CD4-positive, alpha-beta T cell treated with Interleukin-2 at 100 ng/mL for 4 hours (primary cell): Measurements from ENCODE around the gene RAPGEF2.

ENCODE experiments used
- DNase-seq: peaks from one replicate; pipeline ENCODE4 v3.0.0-alpha.2; 2020; ENCODE audit warnings: low spot score

RAPGEF2 gene

DNA sequence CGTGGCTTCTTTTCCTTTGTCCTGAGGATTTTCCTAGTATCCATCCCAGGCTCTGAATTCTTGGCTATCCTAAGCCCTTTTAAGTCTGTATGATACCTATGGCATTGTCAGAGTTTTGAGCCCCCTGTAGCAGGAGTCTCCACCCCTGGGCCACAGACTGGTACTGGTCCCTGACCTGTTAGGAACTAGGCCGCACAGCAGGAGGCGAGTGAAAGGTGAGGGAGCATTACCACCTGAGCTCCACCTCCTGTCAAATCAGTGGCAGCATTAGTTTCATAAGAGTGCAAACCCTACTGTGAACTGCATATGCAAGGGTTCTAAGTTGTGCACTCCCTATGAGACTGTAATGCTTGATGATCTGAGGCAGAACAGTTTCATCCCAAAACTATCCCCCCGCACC lies 216.1 kb downstream of the RAPGEF2 start:
- DNase-seq: no peak

DNA sequence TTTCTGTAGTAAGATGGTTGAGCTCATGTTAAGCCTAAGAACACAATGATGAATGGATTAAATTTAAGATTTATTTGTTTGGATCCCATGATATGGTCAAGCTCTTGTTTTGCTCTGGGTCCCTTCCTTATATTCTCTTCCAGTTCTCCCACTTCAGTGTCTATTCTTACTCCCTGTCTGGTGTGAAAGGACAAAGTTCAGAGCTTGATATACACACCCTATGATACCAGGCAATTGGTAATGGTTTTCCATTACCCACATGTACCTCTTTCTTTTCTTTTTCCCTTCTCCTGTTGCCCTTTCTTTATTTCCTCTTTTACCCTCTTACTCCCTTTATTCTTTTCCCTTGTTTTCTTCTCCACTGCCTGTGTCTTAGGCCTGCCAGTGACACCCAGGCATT lies 223.6 kb downstream of the RAPGEF2 start:
- no peak for DNase-seq

DNA sequence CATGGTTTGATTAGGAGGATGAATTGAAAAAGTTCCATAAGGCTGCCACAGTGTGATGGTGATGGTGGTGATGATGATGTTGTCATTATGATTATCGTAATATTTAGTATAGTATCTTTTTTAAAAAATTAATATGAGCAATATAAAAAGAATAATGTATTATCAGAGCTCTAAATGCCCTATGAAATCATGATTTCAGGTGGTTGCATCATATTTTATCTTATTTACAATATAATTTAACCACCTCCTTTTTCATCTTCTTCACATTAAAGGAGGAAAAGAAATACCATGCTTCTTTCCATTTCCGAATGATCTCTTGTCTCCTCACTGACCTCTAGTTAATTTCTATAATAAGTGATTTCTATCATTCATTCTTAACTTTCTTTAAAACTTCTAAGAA lies 225.9 kb downstream of the RAPGEF2 start:
- no peak for DNase-seq

DNA sequence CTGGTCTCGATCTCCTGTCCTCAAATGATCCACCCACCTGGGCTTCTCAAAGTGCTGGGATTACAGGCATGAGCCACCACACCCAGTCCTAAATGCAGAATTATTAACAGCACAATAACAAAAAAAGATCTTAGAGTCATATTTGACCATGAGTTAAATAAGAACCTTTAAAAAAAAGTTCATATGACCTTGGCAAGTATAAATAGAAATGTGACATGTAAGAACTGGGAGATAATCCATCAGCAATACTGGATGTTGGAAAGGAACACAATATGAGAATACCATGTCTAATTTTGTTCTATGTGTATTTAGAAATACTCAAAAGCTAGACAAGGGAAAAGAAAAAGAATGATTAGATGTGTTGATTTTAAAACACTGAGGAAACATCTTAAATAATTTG lies 231.6 kb downstream of the RAPGEF2 start:
- no peak for DNase-seq

DNA sequence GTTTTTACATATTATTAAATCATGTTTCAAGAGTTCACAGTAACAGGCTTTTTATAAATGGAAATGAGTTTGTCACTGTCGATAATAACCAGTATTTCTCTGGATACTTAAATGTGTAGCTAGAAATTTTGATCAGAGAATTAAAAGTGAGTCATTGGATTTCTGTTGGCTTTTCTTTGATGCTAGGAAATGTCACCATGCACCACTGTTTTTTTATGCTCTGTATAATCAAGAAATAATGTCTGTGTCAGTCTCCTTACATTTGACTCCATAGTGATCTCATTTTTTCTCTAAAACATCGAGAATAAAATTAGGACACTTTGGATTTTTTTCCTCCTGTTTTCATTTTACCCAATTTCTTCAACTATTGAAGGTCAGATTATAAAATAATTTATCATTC lies 234.2 kb downstream of the RAPGEF2 start:
- no peak for DNase-seq

DNA sequence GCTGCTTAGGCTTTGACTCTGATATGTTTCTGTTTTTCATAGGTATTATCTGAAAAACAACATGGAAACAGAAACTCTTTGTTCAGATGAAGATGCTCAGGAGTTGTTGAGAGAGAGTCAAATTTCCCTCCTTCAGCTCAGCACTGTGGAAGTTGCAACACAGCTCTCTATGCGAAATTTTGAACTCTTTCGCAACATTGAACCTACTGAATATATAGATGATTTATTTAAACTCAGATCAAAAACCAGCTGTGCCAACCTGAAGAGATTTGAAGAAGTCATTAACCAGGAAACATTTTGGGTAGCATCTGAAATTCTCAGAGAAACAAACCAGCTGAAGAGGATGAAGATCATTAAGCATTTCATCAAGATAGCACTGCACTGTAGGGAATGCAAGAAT lies 238.6 kb downstream of the RAPGEF2 start:
- no peak for DNase-seq

DNA sequence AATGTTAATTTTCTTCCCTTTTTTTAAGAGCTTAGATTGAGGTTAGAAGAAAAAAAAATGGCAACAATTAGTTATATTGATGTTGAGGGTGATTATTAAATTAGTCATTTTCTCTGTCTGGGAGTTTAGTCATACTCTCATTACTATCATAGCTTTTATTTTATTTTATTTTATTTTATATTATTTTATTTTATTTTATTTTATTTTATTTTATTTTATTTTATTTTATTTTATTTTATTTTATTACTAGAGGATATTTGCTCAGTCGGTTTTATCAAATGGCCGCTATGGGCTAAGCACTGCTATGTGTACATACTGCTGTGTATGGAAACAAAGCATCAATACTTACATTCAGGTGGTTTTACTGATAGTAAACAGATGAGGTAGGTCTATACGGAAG lies 239.5 kb downstream of the RAPGEF2 start:
- no peak for DNase-seq

GRCh38 chr4:159343116-159343515 lies 240.2 kb downstream of the RAPGEF2 start:
- no peak for DNase-seq

GRCh38 chr4:159344877-159345276 lies 242.0 kb downstream of the RAPGEF2 start:
- no peak for DNase-seq

- no peak for DNase-seq
Measured at GRCh38 chr4:159346681-159347080, 243.8 kb downstream of the RAPGEF2 start.

DNA sequence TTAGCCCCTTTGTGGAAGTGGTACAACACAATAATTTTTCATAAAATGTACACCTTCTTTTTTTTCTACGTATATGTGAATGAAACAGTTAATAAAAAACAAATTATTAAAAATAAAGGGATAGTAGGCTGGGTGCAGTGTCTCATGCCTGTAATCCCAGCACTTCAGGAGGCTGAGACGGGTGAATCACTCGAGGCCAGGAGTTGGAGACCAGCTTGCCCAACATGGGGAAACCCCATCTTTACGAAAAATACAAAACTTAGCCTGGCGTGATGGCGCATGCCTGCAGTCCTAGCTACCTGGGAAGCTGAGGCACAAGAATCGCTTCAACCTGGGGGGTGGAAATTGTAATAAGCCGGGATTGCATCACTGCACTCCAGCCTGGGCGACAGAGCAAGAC lies 244.9 kb downstream of the RAPGEF2 start:
- DNase-seq: no peak

DNA sequence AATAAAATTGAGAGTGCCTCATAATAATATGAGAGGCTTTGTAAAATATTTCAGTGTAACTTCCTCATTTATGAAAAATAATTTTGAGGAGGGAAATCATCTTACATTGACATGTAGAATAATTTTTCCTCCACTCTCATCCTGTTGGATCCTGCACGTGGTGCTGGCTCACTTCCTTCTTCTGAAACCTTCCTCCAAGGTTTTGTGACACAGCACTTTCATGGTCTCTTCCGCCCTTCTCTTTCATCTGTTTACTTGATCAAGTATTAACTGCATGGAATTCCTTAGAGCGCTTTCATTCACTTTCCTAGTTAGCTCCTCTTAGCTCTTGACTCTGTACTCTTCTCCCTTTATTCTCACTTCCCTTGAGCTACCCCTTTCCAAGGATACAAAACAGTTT lies 246.5 kb downstream of the RAPGEF2 start:
- no peak for DNase-seq

GRCh38 chr4:159352609-159353008 lies 249.7 kb downstream of the RAPGEF2 start:
- DNase-seq: no peak

DNA sequence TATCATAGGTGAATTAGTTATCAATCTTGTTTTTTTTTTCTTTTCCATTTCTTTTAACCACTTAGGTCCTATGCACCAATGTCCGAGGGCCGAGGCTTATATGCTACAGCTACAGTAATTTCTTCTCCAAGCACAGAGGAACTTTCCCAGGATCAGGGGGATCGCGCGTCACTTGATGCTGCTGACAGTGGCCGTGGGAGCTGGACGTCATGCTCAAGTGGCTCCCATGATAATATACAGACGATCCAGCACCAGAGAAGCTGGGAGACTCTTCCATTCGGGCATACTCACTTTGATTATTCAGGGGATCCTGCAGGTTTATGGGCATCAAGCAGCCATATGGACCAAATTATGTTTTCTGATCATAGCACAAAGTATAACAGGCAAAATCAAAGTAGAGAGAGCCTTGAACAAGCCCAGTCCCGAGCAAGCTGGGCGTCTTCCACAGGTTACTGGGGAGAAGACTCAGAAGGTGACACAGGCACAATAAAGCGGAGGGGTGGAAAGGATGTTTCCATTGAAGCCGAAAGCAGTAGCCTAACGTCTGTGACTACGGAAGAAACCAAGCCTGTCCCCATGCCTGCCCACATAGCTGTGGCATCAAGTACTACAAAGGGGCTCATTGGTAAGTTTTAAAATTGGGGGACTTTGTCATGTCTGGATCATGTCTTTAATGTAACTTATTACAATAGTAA lies 250.7 kb downstream of the RAPGEF2 start:
- DNase-seq: no peak

DNA sequence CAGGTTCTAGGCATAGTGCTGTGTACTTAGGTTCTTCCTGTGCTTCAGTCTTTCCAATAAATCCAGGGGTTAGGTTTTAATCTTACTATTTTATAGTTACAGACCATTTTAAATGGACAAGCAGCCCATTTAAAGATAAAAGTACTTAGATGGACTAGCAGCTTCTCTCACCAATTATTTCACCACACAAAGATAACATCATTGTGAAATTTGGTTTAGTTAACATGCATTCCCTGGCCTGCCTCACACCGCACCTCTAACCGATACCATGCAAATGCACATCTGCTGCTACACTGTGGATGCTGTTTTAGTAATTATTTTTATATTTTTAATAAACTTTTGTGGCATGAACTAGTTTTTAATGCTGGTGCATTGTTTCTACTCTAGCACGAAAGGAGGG lies 252.6 kb downstream of the RAPGEF2 start:
- no peak for DNase-seq

GRCh38 chr4:159357350-159357749 lies 254.5 kb downstream of the RAPGEF2 start:
- no peak for DNase-seq

GRCh38 chr4:159358226-159358625 lies 255.3 kb downstream of the RAPGEF2 start:
- DNase-seq: no peak

GRCh38 chr4:159360549-159360948 lies 257.7 kb downstream of the RAPGEF2 start:
- DNase-seq: no peak

DNA sequence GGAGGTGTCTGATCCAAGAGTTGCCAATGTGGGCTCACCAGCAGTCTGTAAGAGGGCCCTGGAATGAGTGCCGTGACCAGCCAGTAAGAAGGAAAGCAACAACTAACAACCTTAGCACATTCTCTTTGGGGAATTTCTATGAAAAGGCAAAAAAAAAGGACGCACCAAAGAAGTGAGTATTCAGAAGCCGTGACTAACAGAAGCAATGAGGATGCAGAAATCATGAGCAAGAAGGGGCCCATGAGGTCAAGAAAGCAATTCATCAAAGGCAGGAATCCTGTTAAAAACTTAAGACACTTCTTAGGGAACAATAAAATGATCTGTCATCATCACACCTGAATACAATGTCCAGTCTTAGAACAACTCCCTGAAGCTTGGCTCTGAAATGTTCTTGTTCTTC lies 260.5 kb downstream of the RAPGEF2 start:
- no peak for DNase-seq

GRCh38 chr4:159366966-159367780 lies 264.3 kb downstream of the RAPGEF2 start:
- no peak for DNase-seq

DNA sequence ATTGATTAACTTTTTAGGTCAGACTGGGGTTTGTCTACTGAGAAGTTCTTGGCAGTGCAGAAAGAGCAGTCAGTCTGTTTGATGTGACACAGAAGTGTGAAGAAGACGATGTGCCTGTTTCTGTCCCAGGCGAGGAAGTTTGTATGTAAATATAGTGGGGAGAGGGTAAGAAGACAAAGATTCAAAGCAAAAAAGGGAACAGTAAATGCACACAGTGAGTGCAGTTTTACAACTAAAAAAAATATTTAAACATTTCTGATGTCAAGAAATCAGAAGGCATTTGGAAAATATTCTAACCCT lies 264.9 kb downstream of the RAPGEF2 start:
- DNase-seq: no peak

DNA sequence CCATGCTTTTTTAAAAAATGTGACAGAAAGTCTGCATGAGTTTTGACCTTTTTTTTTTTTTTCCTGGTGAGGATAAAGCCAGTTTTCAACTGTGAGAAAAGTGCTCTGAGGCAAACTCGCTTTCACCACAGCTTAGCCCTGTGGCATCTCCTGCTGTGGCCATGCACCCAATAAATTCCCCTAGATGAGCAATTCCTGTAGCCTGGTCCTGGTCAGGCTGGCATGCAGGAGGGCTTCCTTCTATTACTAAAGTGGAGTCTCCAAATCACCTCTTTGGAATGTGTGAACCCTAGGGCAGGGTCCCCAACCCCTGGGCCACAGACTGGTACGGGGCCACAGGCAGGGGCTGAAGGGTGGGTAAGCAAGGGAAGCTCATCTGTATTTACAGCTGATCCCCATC lies 265.4 kb downstream of the RAPGEF2 start:
- DNase-seq: no peak

- DNase-seq: no peak
Measured at GRCh38 chr4:159369256-159369655, 266.4 kb downstream of the RAPGEF2 start.

- no peak for DNase-seq
Measured at GRCh38 chr4:159370286-159370685, 267.4 kb downstream of the RAPGEF2 start.
